Measurements from ENCODE around the gene BMP5. TPM values are rescaled to one million over a fixed set of nuclear protein-coding genes. Genes with fewer than 3 reads are reported as not detected.

BMP5 gene
- not detected in 2 replicates for total RNA-seq

DNA sequence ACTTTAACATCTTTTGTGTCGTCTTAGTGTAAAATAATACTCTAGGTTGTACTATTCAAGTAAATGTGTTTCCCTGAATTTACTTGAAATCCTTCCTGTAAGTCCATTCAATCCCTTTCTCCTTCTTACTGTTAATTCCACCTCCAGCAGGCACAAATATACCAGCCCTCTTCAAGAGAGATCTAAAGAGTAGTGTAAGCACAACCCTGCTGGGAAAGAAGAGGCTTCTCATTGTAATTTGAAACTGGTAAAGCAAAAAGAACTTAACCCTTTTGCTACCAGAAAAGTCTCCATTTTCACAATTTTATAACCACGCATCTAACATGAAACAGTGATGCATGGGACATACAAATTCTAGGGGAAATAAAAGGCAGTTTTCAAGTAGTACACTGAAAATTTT lies at the start of gene BMP5:
Gene BMP5, minus strand, starts transcription at position 191 of the 400 bp plus-strand sequence. CDS start 725 bp downstream, outside the sequence.

All from tracheal epithelial cell (primary cell).